Glutamatergic neuron (in vitro differentiated cells): ENCODE measurements around the gene MBOAT7. TPM values are rescaled to one million over a fixed set of nuclear protein-coding genes. Genes with fewer than 3 reads are reported as not detected.

Source experiments
- DNase-seq: peaks from one replicate; pipeline ENCODE4 v3.0.0; 2022
- H3K27ac Mint-ChIP-seq: one replicate; pipeline ENCODE4 v1.8.0; 2020; ENCODE audit warnings: mild to moderate bottlenecking, mixed read lengths, inconsistent platforms; ENCODE audit not compliant: unreplicated experiment
- H3K27me3 Mint-ChIP-seq: one replicate; pipeline ENCODE4 v1.8.0; 2020; ENCODE audit warnings: mild to moderate bottlenecking, moderate library complexity, mixed read lengths, inconsistent platforms; ENCODE audit not compliant: unreplicated experiment
- H3K36me3 Mint-ChIP-seq: one replicate; pipeline ENCODE4 v1.8.0; 2020; ENCODE audit warnings: mild to moderate bottlenecking, mixed read lengths, inconsistent platforms; ENCODE audit not compliant: unreplicated experiment
- H3K4me1 Mint-ChIP-seq: one replicate; pipeline ENCODE4 v1.8.0; 2020; ENCODE audit warnings: mild to moderate bottlenecking, low read depth, mixed read lengths, inconsistent platforms; ENCODE audit not compliant: unreplicated experiment
- H3K4me3 Mint-ChIP-seq: one replicate; pipeline ENCODE4 v1.8.0; 2020; ENCODE audit warnings: mild to moderate bottlenecking, mixed read lengths, inconsistent platforms; ENCODE audit not compliant: unreplicated experiment
- H3K9me3 Mint-ChIP-seq: one replicate; pipeline ENCODE4 v1.8.0; 2020; ENCODE audit warnings: mild to moderate bottlenecking, moderate library complexity, mixed read lengths, inconsistent platforms; ENCODE audit not compliant: unreplicated experiment
- CTCF ChIP-seq: fragments of 200-600 bp; sonication (generic); IDR thresholded peaks from one replicate; pipeline ENCODE4 v1.5.0; 2021; ENCODE audit not compliant: partially characterized antibody, unreplicated experiment
- total RNA-seq: library from RNA; stranded (reverse); fragmentation: NEBNext Ultra II Directional; extraction: Animal tissue kit (Norgen Biotek cat#: 25700); gene quantifications from one replicate; pipeline ENCODE4 v1.2.1, GENCODE V29; 2021; ENCODE audit not compliant: unreplicated experiment

Gene MBOAT7
- total RNA-seq, 1 donor from 2014 or later, result 62.0 TPM

DNA sequence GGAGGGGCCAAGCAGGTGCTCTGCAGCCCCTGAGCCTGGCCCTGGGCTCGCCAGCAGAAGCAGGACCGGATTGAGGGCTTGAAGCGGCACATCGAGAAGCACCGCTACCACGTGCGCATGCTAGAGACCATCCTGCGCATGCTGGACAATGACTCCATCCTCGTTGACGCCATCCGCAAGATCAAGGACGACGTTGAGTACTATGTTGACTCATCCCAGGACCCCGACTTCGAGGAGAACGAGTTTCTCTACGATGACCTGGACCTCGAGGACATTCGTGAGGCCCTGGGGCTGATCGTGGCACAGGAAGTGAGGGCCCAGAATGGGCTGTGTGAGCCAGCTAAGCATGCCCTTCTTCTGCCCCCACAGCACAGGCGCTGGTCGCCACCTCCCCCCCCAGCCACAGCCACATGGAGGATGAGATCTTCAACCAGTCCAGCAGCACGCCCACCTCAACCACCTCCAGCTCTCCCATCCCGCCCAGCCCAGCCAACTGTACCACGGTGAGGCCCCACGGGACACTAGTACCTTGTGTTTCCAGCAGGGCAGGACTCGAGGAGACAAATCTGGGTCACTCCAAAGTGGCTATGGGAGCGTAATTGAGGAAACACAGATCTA lies 43.7 kb downstream of the MBOAT7 start:
- Mint-ChIP-seq H3K27ac (no peak overlapping the region), H3K36me3 (no peaks in the 10 kb centered on the region), H3K4me3 (no peak overlapping the region), H3K27me3 (peaks cover 3% of the 10 kb centered on the region), H3K4me1 (no peaks in the 10 kb centered on the region), H3K9me3 (peaks cover 4% of the 10 kb centered on the region)
- TF ChIP-seq CTCF, result no peak
- no peak for DNase-seq

DNA sequence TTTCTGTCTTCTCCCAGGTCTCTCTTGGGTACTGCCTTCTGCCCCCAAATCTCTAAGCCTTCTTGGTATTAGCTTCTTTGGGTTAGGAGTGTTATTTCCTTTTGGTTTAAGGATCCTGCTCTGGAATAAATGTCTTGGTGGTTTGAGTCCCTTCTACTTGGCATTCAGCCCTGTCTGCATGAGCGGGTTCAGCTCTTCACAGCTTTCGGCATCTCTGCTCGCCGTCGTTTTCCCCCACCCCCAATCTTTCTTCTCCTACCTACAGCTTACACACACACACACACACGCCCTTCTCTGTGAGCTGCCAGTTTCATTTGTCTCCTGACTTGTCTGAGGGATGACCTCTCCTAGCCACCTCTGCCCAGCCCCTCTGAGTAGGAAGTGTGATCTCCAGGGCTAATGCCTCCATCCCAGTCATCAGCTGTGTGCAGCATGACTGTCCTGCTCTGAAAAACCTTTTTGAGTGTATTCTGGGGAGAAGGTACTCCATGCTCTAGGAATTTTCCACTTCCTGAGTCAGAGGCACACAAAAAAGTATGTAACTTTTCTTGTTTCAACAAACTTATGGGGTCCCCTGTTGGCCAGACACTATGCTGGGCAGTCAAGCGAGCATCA lies 47.1 kb downstream of the MBOAT7 start:
- no peak for TF ChIP-seq CTCF
- Mint-ChIP-seq H3K4me3 (peak overlapping the region; percentile 41), H3K27me3 (peaks cover 6% of the 10 kb centered on the region), H3K36me3 (no peaks in the 10 kb centered on the region), H3K4me1 (no peaks in the 10 kb centered on the region), H3K9me3 (peaks cover 4% of the 10 kb centered on the region), H3K27ac (peak overlapping the region; percentile 36)
- DNase-seq, result no peak

DNA sequence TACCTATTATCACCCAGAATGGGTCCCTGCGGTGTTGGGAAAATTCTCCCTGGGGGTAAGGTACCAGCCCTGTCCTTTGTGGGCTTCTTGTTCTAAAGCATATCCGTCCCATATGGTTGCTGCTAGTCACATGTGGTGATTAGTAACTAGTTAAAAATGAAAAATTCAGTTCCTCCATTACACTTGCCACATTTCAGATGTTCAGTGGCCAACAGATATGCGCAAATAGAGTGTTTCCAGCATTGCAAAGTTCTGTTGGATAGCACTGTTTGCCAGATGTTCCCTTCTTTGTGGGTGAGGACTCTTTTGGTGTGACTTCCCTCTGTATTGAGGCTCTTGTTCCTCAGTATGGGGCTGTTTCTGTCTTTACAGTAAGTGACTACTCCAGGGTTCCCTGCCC lies 48.0 kb downstream of the MBOAT7 start:
- DNase-seq, result no peak
- Mint-ChIP-seq H3K27me3 (peaks cover 9% of the 10 kb centered on the region), H3K36me3 (no peaks in the 10 kb centered on the region), H3K4me1 (peaks cover under 1% of the 10 kb centered on the region), H3K4me3 (no peak overlapping the region), H3K27ac (no peak overlapping the region), H3K9me3 (peaks cover 6% of the 10 kb centered on the region)
- TF ChIP-seq CTCF, result no peak

DNA sequence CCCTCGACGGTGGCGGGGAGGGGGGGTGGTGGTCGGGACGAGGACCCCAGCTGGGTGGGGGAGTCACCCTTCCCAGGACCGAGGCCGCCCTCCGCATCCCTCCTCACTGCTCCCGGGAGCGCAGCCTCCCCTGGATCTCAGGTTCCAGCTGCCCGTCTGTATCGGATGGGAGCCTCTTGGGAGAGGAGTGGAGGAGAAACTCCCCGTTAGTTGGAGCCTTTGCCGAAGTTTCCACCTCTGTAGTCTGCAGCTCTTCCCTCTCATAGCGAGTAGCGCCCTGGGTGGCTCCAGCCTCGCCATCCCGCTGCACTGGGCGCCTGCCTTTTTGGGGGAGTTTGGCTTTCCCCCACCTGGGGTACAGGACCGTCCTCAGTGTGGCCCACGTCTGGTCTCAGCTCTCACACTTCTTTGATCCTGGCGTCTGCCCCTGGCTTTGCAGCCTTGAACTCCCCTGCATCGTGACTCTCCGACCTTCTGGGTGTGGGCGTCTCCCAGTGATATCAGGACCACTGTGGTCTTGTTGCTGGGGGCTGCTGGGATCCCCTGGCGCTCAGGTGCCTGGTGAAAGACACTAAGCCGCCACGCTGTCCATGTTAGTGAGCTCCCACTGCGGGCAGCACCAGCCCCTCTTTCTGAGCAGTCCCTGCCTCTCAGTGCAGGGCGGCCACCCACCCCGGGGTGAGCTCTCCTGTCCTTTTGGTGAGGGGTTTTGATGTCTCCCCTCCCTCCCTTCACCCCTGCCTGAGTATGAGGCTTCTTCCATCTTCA lies 50.7 kb downstream of the MBOAT7 start:
- H3K36me3 Mint-ChIP-seq, result no peaks in the 10 kb centered on the region
- no peak for TF ChIP-seq CTCF
- peaks cover 11% of the 10 kb centered on the region for H3K9me3 Mint-ChIP-seq
- peak overlapping the region; percentile 89 for H3K4me3 Mint-ChIP-seq
- peaks cover 3% of the 10 kb centered on the region for H3K4me1 Mint-ChIP-seq
- peaks cover 16% of the 10 kb centered on the region for H3K27me3 Mint-ChIP-seq
- DNase-seq, result peak; percentile 43
- peak overlapping the region; percentile 84 for H3K27ac Mint-ChIP-seq
